Activated naive CD4-positive, alpha-beta T cell treated with anti-CD3 and anti-CD28 coated beads, Interleukin-2, amount 10 ng/mL, durations not matched to agents 5 hours and 36 hours (primary cell): ENCODE data around the gene SLC50A1. TPM values are rescaled to one million over a fixed set of nuclear protein-coding genes. Genes with fewer than 3 reads are reported as not detected.

Experiments used
- total RNA-seq, 2 experiments: library from RNA; stranded (reverse); gene quantifications; one replicate each; pipeline ENCODE4 v1.2.3, GENCODE V29; 2021

SLC50A1 gene
- total RNA-seq, result 10 to 100 TPM; 44.1 to 49.0 TPM

DNA sequence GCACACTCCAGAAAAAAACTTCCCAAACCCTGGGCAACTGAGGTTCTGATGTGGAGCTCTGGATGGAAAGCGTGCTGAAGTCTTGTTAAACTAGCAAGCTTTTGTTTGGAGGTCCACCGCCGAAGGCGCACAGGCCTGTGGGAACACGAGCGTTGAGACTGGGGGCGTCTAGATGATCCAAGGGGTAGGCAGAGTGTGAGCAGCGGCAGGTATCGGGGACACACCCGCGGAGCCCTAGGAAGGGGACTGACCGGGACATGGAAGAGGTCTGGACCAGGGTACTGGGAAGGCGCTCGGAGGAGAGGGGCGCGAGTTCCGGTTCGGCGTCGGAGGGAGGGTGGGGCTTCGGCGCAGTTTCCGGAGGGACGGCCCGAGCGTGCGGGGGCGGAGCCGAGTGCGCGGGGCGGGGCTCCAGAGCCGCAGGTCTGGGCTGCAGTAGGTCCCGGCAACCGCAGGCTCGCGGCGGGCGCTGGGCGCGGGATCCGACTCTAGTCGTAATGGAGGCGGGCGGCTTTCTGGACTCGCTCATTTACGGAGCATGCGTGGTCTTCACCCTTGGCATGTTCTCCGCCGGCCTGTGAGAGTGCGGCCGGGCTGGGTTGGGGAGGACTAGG, at the start of gene SLC50A1:
SLC50A1 (plus strand) TSS at position 438 of the 614 bp plus-strand sequence; CDS start at position 498, 60 bp downstream.

GRCh38 chr1:155127105-155127966, 8.3 kb upstream of the SLC50A1 start, which contains the start of gene EFNA1:
EFNA1 (plus strand) TSS chr1:155127876; CDS start chr1:155127978, 102 bp downstream.

GRCh38 chr1:155139895-155140629, 4.4 kb downstream of the SLC50A1 start, which contains the start of gene DPM3:
DPM3 (minus strand) TSS chr1:155140531; CDS start chr1:155140240, 291 bp downstream.

GRCh38 chr1:155172732-155173477, 37.3 kb downstream of the SLC50A1 start, which contains the start of gene KRTCAP2:
KRTCAP2 (minus strand) TSS chr1:155173304; CDS start chr1:155173224, 80 bp downstream.

GRCh38 chr1:155173478-155174323, 38.0 kb downstream of the SLC50A1 start, which contains the start of gene TRIM46:
TRIM46 (plus strand) TSS chr1:155173849; CDS start chr1:155173967, 118 bp downstream.

Other genes starting within 250 kb of the SLC50A1 start
- gene PMVK, start 199.1 kb upstream of the SLC50A1 start, total RNA-seq, result 10 to 100 TPM; 29.6 to 33.1 TPM
- 100 to 1,000 TPM; 101 to 102 TPM for gene PBXIP1, start 179.8 kb upstream of the SLC50A1 start, total RNA-seq
- gene PYGO2, start 174.1 kb upstream of the SLC50A1 start, total RNA-seq, result 10 to 100 TPM; 42.7 to 43.0 TPM
- gene SHC1, start 165.1 kb upstream of the SLC50A1 start, total RNA-seq, result 10 to 100 TPM; 66.7 to 72.8 TPM
- 100 to 1,000 TPM; 104 to 118 TPM for gene CKS1B, start 161.2 kb upstream of the SLC50A1 start, total RNA-seq
- 10 to 100 TPM; 34.2 to 38.9 TPM for gene FLAD1, start 152.5 kb upstream of the SLC50A1 start, total RNA-seq
- 1 to 10 TPM in 1 of 2 experiments, under 1 TPM in 1; 0.63 to 1.2 TPM for gene LENEP, start 142.3 kb upstream of the SLC50A1 start, total RNA-seq
- gene ZBTB7B, start 133.1 kb upstream of the SLC50A1 start, total RNA-seq, result 100 to 1,000 TPM; 119 TPM
- 1 to 10 TPM in 1 of 2 experiments, under 1 TPM in 1; 0.79 to 1.2 TPM for gene DCST2, start 102.1 kb upstream of the SLC50A1 start, total RNA-seq
- not detected for gene DCST1, start 102.0 kb upstream of the SLC50A1 start, total RNA-seq
- gene ADAM15, start 84.5 kb upstream of the SLC50A1 start, total RNA-seq, result 10 to 100 TPM; 50.6 to 50.7 TPM
- gene EFNA4, start 72.1 kb upstream of the SLC50A1 start, total RNA-seq, result 1 to 10 TPM; 9.0 to 9.6 TPM
- 1 to 10 TPM; 4.1 to 4.2 TPM for gene EFNA3, start 57.0 kb upstream of the SLC50A1 start, total RNA-seq
- gene EFNA1, start 8.0 kb upstream of the SLC50A1 start, total RNA-seq, result under 1 TPM; 0.25 to 0.26 TPM
- 10 to 100 TPM; 60.3 to 66.8 TPM for gene DPM3, start 4.7 kb downstream of the SLC50A1 start, total RNA-seq
- gene KRTCAP2, start 37.5 kb downstream of the SLC50A1 start, total RNA-seq, result 100 to 1,000 TPM; 173 to 190 TPM
- gene TRIM46, start 38.0 kb downstream of the SLC50A1 start, total RNA-seq, result 10 to 100 TPM; 16.4 to 19.1 TPM
- gene THBS3, start 72.0 kb downstream of the SLC50A1 start, total RNA-seq, result 10 to 100 TPM; 28.2 to 31.5 TPM
- gene MTX1, start 72.8 kb downstream of the SLC50A1 start, total RNA-seq, result 10 to 100 TPM; 30.3 to 30.6 TPM
- gene ENTREP3, start 119.6 kb downstream of the SLC50A1 start, total RNA-seq, result 10 to 100 TPM; 21.1 to 23.2 TPM
- 10 to 100 TPM; 83.3 to 85.5 TPM for gene SCAMP3, start 126.5 kb downstream of the SLC50A1 start, total RNA-seq
- gene CLK2, start 137.7 kb downstream of the SLC50A1 start, total RNA-seq, result 100 to 1,000 TPM; 100 to 104 TPM
- 1 to 10 TPM; 4.3 TPM for gene HCN3, start 141.6 kb downstream of the SLC50A1 start, total RNA-seq
- not detected for gene PKLR, start 165.6 kb downstream of the SLC50A1 start, total RNA-seq
- 100 to 1,000 TPM; 277 to 292 TPM for gene FDPS, start 173.0 kb downstream of the SLC50A1 start, total RNA-seq
- 10 to 100 TPM; 22.4 to 24.5 TPM for gene RUSC1, start 185.0 kb downstream of the SLC50A1 start, total RNA-seq